ENCODE data around the gene KCNJ6.

KCNJ6 gene

DNA sequence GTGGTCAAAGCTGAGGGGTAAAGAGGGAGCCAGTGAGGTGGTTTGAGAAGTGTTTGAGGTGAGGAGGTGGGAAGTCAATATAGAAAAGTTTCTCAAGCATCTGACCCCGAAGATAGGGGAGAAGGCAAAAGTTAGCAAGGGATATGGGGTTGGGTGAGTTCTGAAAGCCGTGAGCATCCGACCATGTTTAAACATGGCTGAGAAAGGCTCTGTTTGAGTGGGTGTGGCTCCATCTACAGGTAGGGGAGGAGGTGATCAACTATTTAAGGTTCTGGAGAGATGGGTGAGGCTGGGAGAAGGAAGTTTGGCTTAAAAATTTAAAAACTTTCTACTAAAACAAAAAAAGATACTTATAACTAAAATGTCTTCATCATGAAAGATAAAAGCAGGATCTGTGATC is 273.8 kb downstream of the KCNJ6 start:
- Histone ChIP-seq H3K9me3 (ENCODE audit: severe bottlenecking) (no peaks in the 10 kb centered on the region), H3K27ac (no peak overlapping the region), H3K36me3 (no peaks in the 10 kb centered on the region), H3K4me3 (ENCODE audit: low read depth, low read length) (no peak overlapping the region), H3K27me3 (ENCODE audit: insufficient read depth, low read depth, severe bottlenecking) (no peaks in the 10 kb centered on the region)
- TF ChIP-seq, protein P1, sequence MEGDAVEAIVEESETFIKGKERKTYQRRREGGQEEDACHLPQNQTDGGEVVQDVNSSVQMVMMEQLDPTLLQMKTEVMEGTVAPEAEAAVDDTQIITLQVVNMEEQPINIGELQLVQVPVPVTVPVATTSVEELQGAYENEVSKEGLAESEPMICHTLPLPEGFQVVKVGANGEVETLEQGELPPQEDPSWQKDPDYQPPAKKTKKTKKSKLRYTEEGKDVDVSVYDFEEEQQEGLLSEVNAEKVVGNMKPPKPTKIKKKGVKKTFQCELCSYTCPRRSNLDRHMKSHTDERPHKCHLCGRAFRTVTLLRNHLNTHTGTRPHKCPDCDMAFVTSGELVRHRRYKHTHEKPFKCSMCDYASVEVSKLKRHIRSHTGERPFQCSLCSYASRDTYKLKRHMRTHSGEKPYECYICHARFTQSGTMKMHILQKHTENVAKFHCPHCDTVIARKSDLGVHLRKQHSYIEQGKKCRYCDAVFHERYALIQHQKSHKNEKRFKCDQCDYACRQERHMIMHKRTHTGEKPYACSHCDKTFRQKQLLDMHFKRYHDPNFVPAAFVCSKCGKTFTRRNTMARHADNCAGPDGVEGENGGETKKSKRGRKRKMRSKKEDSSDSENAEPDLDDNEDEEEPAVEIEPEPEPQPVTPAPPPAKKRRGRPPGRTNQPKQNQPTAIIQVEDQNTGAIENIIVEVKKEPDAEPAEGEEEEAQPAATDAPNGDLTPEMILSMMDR (IDR thresholded peaks at IDR 0.05; ENCODE audit: low read depth, low read length) = peak; percentile 50
- peak; percentile 63 for DNase-seq

DNA sequence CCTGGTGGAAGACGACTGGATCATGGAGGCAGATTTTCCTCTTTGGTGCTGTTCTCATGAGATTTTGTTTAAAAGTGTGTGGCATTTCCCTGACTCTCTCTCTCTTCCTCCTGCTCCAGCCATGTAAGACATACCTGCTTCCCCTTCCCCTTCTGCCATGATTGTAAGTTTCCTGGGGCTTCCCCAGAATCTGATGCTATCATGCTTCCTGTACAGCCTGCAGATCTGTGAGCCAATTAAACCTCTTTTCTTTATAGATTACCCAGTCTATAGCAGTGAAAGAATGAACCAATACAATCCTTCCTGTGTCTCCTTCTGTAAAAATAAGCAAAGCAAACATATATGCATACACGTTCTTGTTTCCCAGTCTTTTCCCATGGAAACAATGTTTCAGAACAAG is 276.5 kb downstream of the KCNJ6 start:
- no peaks in the 10 kb centered on the region for H3K27me3 ChIP-seq (ENCODE audit: insufficient read depth, low read depth, severe bottlenecking)
- no peaks in the 10 kb centered on the region for H3K36me3 ChIP-seq
- H3K4me3 ChIP-seq (ENCODE audit: low read depth, low read length) = no peak overlapping the region
- no peaks in the 10 kb centered on the region for H3K9me3 ChIP-seq (ENCODE audit: severe bottlenecking)
- H3K27ac ChIP-seq = no peak overlapping the region
- no peak for DNase-seq
- TF ChIP-seq, protein P1 (IDR thresholded peaks at IDR 0.05; ENCODE audit: low read depth, low read length) = no peak

DNA sequence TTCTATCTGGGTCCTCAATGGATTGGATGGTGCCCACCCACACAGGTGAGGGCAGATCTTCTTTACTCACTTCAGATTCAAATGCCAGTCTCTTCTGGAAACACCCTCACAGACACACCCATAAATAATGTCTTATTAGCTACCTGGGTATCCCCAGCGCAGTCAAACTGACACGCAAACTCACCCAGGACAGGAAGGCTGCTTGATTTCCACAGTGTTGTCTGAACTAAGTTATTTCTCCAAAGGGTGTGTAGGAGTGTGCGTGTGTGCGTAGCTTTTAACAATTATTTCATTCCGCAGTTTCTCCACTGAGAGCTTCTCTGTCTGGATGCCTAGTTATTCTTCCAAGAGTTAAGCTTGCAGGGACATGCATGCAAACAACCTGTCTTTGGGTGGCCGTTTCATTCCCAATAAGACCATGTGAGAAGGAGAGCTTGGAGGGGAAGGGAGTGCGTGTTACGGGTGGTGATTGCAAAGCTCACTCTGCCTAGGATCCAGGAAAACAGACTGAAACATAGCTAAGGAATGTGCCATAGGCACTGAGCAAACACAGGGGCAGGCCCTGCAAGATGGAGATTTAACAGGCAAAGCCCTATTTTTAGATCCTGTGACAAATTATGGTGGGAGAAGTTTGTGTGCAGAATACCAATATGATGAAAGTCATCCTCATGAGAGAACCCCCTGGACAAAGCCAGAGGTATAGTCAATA is 280.0 kb downstream of the KCNJ6 start:
- Histone ChIP-seq H3K4me3 (ENCODE audit: low read depth, low read length) (no peak overlapping the region), H3K9me3 (ENCODE audit: severe bottlenecking) (peaks cover 5% of the 10 kb centered on the region), H3K27ac (no peak overlapping the region), H3K36me3 (no peaks in the 10 kb centered on the region), H3K27me3 (ENCODE audit: insufficient read depth, low read depth, severe bottlenecking) (no peaks in the 10 kb centered on the region)
- DNase-seq = no peak
- TF ChIP-seq, protein P1 (IDR thresholded peaks at IDR 0.05; ENCODE audit: low read depth, low read length) = no peak

DNA sequence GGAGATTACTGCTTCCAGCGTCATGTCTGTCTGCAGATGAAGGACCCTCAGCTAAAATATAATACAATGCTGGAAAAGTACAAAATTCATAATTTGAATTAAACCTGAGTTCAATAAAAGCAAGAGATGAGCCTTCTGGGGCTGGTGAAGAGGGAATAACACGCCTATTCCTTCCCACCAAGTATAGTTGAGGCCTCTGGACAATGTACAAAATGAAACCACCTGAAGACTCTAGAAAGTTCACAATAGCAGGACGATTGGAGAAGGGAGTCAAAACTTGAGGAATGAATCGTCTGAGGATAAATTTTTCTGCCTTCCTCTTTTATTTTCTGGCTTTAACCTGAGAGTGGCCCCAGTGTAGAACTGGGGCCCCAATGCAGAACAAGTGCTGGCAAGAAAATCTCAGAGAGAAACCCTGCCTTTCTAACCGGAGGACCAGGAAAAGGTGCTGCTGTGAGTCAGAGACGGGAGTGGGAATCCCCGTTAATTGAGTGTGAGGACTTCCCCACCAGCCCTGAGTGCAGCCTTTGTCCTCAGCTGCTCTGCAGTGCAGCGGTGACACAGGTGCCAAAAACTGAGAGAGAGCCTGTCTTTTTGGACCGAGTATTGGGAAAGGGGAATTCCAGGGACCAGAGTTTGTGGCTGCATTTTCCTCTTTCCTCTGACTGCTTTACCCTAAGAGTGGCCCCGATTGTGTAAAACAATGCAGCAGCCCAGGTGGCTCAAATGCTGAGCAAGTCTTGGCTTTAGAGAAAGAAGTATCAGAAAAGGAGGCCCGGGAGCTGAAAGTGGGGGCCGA is 284.7 kb downstream of the KCNJ6 start:
- H3K27me3 ChIP-seq (ENCODE audit: insufficient read depth, low read depth, severe bottlenecking) = no peaks in the 10 kb centered on the region
- peaks cover 5% of the 10 kb centered on the region for H3K9me3 ChIP-seq (ENCODE audit: severe bottlenecking)
- DNase-seq = no peak
- no peaks in the 10 kb centered on the region for H3K36me3 ChIP-seq
- no peak overlapping the region for H3K27ac ChIP-seq
- H3K4me3 ChIP-seq (ENCODE audit: low read depth, low read length) = no peak overlapping the region
- TF ChIP-seq, protein P1 (IDR thresholded peaks at IDR 0.05; ENCODE audit: low read depth, low read length) = no peak

DNA sequence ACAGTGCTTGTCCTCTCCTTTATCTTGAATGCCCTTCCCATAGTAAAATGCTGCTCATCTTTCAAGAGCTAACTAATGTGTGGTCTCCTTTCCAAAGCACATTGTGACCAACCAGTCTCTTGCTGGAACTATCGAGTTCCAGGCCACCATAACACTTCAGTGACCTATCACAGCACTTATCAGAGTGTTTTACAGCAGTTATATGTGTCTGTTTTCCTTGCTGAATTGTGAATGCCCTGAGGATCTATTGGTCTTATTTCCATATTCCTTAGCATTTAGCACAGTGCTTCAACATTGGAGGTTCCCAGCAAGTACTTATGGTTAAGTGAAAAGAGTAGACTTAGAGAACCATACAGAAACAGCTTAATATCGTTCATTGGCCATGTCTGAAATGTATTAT is 285.4 kb downstream of the KCNJ6 start:
- H3K27me3 ChIP-seq (ENCODE audit: insufficient read depth, low read depth, severe bottlenecking) = no peaks in the 10 kb centered on the region
- H3K9me3 ChIP-seq (ENCODE audit: severe bottlenecking) = peaks cover 5% of the 10 kb centered on the region
- TF ChIP-seq, protein P1 (IDR thresholded peaks at IDR 0.05; ENCODE audit: low read depth, low read length) = no peak
- H3K36me3 ChIP-seq = no peaks in the 10 kb centered on the region
- no peak overlapping the region for H3K4me3 ChIP-seq (ENCODE audit: low read depth, low read length)
- DNase-seq = no peak
- H3K27ac ChIP-seq = no peak overlapping the region
